NCI-H526 treated with DMSO at 0.1 percent for 48 hours (cell line): ENCODE results near the gene PRAMEF12.
"Not testable (repeated sequence)": the region's sequence is repeated elsewhere in the genome, so short reads cannot be mapped to it uniquely, and the experiment has no call there.

ENCODE experiments used
- DNase-seq: peaks from one replicate; lab custom pipeline; 2025; lab: John Stamatoyannopoulos, UW

Gene PRAMEF12

DNA sequence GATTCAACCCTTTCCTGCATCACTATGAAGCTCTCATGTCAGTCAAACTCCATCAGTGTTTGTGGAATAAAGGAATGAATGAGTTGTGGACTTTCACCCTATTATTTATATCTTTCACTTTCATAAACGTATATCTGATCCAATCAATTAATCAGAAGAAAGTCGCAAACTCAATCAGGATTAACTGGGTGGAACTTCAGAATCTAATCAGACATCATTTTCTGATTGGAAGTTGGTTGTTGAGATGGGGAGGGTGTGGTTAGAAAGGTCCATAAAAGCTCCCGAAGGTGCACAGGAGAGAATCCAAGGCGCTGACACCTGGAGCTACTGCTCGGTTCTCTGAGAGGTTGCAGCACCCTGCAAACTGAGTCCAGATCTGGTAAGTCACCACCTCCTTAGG is at the start of gene PRAMEF12:
TSS of gene PRAMEF12 (plus strand) at position 301 of the 400 bp plus-strand sequence. CDS start 1,130 bp downstream, outside the sequence.
- no peak for DNase-seq

DNA sequence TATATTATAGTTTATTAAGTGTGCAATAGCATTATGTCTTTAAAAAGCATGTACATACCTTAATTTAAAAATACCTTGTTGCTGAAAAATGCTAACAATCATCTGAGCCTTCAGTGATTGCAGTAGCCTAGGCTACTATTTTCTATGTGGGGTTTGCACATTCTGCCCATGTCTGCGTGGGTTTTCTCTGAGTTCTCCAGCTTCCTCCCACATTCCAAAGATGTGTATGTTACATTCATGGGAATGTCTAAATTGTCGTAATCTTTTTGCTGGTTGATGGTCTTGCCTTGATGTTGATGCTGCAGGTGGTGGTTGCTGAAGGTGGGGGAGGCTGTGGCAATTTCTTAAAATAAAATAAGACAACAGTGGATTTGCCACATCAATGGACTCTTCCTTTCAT is 45.1 kb upstream of the PRAMEF12 start:
- DNase-seq, result no peak

DNA sequence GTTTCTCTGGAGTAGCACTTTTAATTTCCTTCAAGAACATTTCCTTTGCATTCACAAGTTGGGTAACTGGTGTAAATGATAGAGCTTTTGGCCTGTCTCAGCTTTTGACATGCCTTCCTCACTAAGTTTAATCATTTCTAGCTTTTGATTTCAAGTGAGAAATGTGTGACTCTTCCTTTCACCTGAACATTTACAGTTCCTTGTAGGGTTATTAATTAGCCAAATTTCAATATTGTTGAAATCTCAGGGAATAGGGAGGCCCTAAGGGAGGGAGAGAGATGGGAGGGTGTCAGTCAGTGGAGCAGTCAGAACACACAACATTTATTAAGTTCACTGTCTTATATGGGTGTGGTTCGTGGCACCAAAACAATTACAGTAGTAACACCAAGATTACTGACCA is 43.4 kb upstream of the PRAMEF12 start:
- DNase-seq, result no peak

DNA sequence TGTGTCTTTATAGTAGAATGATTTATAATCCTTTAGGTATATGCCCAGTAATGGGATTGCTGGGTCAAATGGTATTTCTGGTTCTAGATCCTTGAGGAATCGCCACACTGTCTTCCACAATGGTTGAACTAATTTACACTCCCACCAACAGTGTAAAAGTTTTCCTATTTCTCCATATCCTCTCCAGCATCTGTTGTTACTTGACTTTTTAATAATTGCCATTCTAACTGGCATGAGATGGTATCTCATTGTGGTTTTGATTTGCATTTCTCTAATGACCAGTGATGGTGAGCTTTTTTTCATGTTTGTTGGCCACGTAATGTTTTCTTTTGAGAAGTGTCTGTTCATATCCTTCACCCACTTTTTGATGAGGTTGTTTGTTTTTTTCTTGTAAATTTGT is 42.5 kb upstream of the PRAMEF12 start:
- not testable (repeated sequence) for DNase-seq

DNA sequence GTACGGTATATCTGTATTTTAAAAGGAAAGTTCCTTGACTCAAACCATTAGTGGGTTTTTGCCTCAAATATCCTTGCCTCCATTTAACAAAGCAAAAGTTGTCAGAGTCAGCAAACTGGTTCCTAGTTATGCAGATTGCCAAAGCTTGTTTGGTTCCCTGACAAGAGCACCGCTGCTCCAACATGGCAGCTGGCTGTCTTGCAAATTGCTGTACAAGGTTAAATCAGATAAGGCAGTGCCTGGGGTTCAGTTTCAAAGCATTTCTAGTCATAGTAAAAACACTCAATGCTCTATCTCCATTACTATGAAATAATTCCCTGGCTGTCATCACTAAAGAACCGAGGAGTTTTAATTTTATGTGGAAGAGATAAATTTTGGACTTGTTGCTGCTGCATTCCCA is 38.9 kb upstream of the PRAMEF12 start:
- no peak for DNase-seq

DNA sequence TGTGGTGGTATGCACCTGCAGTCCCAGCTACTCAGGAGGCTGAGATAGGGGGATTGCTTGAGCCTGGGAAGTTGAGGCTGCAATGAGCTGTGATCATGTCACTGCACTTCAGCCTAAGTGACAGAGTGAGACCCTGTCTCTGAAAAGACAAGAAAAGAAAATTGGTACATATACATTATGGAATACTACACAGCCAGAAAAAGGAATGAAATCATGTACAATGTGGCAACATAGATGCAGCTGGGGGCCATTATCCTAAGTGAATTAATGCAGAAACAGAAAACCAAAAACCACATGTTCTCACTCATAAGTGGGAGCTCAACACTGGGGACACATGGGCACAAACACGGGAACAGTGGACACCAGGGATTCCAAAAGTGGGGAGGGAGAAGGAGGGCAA is 34.6 kb upstream of the PRAMEF12 start:
- DNase-seq, result no peak

DNA sequence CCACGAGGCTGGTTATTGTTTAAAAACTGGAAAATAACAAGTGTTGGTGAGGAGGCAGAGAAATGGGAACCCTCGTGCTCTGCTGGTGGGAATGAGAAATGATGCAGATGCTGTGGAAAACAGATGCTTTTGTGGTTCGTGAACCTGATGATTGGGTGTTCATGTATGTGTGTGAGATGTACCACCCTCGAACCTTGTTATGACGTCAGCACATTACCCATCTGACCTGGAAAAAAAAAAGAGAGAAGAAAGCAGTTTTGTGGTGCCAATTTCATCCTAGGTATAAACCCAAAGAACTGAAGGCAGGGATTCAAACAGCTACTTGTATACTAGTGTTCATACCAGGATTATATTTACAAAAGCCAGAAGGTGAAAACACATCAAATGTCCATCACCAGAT is 33.9 kb upstream of the PRAMEF12 start:
- no peak for DNase-seq

DNA sequence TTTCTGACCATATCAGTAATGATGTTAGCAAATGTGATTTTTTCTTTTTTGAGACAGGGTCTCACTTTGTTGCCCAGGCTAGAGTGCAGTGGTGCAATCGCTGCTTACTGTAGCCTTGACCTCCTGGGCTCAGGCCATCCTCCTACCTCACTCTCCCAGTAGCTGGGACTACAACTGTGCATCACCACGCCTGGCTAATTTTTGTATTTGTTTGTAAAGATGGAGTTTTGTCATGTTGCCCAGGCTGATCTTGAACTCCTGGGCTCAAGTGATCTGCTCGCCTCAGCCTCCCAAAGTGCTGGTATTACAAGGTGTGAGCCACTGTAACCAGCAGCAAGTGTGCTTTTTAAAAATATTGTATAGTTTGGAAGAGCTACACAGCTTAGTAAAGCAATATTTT is 31.6 kb upstream of the PRAMEF12 start:
- DNase-seq, result no peak

DNA sequence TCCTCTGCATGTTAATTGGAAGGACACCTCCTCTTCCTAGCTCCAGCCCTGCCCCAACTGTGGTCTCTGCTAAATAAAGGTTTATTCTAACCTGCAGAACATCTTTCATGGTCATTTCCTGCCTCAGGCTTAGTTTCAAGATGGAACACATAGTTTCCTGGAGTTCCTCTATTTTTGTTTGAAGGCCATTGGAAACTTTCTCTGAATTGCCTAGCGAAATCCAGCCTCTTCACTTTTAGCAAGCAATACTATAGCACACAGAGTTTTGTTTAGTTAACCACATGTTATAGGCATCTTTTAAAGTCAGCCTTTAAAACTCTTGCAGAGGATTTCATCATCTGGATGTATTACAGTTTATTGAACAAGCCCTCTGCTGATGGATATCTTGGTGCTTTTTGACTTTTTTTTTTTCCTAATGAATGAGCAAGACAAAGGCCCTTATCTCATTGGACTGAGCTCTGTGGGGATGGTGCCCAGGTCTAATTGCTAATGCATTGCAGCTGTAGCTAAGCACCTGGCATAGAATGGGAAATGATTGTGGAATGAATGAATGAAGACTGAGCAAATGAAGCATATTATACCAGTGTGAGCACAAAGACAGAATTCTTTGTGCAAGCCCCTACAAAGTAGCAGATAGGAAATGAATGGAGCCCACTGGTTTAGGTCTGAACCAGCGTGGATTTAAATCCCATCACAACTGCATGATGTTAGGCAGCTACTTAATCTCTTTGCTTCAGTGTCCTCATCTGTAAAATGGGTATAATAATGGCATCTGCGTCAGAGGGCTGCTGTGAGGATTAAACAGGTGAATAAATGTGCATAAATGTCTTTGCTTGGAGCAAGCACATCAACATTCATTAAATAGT is 28.2 kb upstream of the PRAMEF12 start:
- DNase-seq, result no peak

DNA sequence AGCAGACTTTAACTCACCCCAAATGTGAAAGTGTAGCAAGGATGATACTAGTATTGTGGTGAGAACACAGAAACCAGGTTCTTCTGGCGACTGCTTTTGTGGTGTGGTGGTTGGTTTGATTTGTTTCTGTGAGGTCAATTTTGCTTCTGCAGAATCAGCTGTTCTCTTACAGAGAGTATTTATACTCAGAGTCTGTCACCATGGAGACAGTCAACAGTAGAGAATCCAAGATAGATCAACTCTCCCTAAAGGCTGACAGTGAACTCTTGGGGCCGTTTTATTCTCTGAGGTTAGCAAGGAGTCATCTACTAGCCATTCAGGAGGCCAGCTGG is 27.6 kb upstream of the PRAMEF12 start, which contains the start of gene CFAP107:
TSS of gene CFAP107 (plus strand) at position 209 of the 332 bp plus-strand sequence. CDS start 231 bp downstream, outside the sequence.
- DNase-seq, result no peak

DNA sequence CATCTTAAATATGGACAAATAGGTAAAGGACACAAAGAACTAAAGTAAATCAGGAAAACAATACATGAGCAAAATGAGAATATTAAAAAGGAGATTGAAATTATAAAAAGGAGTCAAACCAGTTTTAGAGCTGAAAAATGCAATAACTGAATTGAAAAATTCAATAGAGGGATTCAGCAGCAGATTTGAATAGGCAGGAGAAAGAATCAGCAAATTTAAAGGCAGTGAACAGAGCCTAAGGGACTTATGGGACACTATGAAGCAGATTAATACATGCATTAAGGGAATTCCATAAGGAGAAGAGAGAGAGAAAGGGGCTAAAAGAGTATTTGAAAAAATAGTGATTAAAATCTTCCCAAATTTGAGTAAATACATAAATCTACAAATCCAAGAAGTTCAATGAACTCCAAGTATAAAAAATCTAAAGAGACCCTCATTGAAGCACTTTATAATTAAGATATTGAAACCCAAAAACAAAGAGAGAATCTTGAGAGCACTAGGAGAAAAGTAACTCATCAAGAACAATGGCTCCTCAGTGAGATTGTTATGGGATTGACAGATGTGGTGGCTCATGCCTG is 24.7 kb upstream of the PRAMEF12 start:
- DNase-seq, result no peak

DNA sequence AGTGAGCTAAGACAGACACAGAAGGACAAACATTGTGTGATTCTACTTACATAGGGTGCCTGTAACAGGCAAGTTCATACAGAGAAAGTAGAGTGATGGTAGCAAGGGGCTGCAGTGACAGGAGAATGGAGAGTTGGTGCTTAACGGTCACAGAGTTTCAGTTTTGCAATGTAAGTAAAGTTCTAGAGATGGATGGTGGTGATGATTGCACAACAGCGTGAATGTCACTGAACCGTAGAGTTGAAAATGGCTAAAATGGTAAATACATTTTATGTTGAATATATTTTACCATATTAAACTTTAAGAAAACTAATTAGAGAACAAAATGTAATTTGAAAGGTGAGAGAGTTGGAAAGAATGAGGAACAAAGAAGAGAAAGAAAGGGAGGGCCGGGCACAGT is 18.8 kb upstream of the PRAMEF12 start:
- DNase-seq, result no peak

DNA sequence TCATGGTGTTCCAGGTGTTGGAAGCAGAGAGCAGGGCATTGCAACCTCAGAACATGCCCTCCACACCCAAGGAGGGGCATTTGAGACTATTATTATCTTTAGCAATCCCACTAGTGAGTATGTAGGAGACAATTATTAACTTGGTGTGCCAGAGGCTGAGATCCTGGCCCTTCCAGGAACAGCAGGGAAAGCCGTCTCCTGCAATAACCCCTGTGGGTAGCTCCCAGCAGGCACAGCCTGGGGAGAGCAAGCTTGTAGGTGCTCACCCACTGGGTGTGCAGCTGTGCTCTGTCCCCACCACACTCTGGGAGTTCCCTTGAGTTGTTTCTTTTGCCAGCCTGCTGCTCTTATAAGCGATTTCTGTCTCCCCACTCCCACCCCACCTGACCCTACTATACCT is 17.3 kb upstream of the PRAMEF12 start:
- no peak for DNase-seq

DNA sequence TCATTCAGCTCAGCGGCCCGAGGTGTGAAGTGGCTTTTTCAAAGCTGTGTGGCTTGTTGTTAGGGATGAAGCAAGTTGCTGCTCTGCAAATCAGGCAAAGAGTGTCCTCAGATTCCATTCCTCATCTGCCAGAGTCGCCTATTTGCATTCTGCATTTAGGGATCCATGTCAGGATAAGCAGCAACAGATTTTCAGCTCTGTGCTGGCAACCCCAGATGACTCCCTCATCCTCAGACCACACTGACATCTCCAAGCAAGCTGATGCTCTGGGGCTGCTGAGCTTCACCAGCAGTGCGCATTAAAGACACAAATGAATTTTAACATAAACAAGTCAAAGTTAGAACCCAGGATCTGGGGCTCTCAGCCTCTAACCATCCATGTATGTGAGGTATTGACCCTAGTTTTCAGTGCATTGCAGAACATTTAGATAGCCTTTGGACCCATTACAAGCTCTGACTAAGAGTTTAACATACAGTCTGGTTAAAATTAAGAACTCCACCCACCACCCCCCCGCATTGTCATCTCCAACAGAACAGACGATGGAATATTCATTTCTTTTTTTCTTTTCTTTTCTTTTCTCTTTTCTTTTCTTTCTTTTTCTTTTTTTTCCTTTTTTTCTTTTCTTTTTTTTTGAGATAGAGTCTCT is 16.6 kb upstream of the PRAMEF12 start:
- no peak for DNase-seq

DNA sequence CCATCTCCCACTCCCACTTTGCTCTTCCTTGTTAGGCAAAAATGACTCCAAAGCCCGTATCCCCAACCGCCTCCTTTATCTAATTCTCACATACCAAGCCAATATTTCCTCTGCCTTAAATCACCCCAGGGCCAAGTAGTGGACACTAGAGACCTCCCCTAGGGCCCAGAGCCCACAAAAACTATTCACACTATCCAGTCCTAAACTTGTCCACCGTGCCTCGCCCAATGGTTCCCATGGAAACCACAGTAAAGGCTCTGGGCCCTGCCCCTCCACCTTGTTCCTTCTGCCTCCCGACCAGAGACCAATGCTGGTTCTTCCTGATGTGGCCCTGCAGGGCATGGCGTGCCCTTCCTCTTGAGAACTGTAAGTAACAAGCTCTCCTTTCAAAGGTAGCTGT is 15.7 kb upstream of the PRAMEF12 start:
- DNase-seq, result no peak

DNA sequence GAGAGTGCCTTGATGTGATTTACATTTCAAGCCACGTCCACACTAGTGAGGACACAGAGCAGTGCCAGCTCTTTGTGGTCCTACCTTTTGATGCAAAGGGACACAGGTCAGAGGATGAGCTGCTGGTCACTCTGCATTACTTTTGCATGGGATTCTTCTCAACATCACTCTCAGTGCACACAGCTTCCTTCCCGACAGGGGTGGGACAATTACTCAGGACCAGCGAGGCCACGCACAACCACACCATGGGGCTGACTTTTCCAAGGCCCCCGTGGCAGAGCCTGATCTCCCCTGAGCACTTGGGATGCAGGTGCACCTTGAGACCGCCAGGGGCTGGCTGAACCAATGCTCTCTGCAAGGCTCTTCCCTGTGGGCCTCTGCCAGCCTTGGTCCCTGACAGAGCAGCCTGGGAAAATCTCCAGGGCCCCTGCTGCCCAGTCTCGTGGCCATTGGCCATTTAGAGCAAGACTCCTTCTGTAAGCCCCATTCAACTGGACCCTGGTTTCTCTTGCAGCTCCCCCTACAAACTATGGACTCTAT is 13.2 kb upstream of the PRAMEF12 start:
- no peak for DNase-seq

DNA sequence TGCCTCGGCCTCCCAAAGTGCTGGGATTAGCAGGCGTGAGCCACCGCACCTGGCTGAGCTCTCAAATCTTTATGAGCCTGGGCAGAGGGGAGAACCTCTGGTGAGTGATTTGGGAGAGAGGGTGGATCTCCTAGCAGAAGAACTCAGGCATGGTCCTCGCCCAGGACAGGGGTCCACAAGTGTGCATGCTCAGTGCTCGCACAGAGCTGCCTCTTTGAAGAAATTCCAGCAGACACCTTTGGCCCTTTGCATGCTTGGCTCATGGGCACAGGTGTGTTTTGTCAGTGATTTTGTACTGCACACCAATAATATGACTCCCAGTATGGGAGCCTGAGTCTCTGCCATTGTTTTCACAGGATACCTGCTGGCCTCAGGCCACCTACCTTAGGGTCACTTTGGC is 11.8 kb upstream of the PRAMEF12 start:
- no peak for DNase-seq

DNA sequence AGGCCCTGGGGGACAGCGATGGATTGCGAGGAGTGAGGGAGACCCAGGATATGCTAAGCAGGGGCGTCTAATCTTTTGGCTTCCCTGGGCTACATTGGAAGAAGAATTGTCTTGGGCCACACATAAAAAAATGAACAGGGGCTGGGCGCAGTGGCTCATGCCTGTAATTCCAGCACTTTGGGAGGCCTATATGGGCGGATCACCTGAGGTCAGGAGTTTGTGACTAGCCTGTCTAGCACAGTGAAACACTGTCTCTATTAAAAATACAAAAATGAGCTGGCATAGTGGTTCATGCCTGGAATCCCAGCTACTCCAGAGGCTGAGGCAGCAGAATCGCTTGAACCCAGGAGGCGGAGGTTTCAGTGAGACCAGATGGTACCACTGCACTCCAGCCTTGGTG is 10.8 kb upstream of the PRAMEF12 start:
- no peak for DNase-seq

DNA sequence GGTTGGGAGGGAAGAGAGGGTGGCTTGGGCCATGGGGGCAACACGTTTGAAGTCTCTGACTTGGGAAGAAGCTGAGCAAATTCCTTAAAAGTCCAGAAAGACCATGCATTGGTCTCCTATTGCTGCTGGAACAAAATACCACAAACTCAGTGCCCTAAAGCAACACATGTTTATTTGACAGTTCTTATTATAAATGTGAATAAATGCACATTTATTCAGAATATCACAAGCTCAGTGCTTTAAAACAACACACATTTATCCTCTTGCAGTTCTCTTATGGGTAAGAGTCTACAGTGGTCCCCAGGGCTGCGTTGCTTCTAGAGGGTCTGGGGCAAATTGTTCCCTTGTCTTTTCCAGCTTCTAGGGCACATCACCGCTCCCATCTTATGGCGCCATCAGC is 10.1 kb upstream of the PRAMEF12 start:
- no peak for DNase-seq

DNA sequence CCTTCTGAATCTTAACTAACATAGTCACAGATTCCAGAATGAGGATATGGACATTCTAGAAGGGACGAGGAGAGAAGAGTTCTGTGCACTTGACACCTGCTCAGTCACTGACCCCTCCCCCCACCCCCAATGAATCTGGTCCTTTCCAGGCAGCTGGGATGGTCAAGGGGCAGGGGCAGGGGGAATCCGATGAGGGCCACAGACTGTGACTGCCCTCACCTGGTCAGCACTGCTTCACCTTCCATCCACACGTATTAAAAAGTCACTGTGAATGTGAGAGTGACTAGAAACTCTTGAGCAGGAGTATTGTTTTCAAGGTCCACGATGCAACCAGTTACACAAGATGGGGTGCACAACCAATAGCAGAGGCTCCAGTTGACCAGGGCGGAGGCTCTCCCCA is 9.5 kb upstream of the PRAMEF12 start:
- DNase-seq, result no peak

DNA sequence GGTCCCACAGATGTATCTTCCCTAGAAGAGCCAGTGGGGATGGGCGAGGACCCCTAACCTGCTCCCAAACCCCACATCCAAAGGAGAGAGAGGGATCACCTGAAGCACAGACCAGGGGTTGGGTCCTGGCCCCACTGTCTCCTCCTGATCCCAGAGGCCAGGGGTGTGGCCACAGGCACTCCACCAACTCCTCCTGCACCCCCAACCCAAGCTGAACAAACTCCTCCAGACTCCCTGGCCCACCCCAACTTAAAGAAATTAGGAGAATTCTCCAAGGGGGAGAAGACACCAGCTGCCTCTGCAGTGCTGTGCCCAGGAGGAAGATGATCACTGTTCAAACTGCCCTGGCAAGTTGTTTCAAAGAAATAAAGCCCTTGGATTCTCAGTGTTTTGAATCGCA is 4.5 kb upstream of the PRAMEF12 start:
- no peak for DNase-seq

DNA sequence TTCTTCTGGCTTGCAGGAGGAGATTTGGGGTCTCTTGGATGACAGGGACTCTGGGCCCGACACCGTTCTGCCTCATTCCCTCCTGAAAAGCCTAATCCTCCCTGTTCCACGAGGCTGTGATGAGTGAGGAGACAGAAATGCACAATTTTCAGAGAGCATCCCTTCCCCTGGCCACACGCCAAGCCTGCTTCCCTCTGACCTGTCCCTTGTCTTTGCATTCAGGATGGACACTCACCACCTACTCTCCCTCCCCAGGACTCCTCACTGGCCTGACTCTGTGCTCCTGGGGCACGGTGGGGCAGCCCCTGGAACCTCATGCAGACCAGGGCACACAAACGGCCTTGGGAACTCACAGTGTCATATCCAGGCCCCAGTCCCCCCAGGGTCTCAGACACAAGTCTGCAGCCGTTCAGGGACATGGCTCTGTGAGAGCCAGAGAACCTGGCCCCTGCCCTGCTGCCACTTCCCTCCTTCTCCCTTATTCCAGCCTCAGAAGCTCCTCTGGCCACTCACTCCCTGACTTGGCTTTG is 3.5 kb upstream of the PRAMEF12 start:
- no peak for DNase-seq

DNA sequence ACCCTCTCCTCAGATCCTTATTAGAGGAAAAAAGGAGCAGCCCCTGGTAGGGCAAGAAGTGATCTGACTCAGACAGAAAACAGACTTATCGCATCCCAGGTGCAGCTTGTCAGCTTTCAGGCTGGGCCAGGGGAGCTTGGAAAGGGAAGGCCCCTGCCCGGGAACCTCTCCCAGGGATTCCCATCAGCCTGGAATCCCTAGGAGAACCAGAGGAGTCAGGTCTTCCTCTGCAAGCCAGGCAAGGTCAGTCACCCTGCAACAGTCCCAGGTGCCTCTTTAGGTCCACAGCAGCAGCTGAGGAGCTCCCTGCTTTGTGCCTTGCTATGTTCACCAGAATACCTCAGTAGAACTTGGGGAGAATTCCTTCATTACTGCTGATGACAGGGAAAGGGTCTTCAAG is 2.9 kb upstream of the PRAMEF12 start:
- no peak for DNase-seq
